GM19463 (cell line): ENCODE results near the gene ITGB2.
A peak's percentile ranks its signal among the peaks of the same experiment; 100 is the strongest.
"Not testable (repeated sequence)": the region's sequence is repeated elsewhere in the genome, so short reads cannot be mapped to it uniquely, and the experiment has no call there.

Experiments
- ATAC-seq: cut with Tn5 transposase; IDR thresholded peaks from one replicate; pipeline ENCODE4 v1.9.1; 2021; ENCODE audit warnings: mild to moderate bottlenecking, moderate library complexity; ENCODE audit not compliant: unreplicated experiment

The ITGB2 gene

DNA sequence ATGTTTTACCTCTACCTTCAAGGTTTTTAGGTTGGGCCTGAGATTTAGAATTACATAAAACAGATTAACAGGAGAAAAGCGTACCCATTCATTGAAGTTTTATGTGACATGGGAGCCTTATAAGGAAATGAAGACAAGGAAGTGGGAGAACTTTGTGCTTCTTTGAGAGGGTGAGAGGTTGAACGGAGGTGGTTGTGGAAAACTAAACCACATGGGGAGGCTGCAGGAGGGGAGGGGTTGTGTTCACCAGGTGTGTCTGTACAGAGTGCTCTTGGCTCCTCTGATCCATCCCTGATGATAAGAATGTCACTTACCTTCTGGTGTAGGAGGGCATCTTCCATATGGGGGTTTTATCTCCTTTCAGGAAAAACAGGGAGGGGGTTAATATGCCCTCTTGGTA is 21.9 kb upstream of the ITGB2 start:
- no peak for ATAC-seq

GRCh38 chr21:44941567-44941966 is 20.9 kb upstream of the ITGB2 start:
- ATAC-seq: no peak

- peak; percentile 30 for ATAC-seq
These were observed 19.5 kb upstream of the ITGB2 start for GRCh38 chr21:44940116-44940631.

GRCh38 chr21:44939532-44940115 is 18.9 kb upstream of the ITGB2 start, which contains the start of gene SLX9:
TSS of gene SLX9 (plus strand) at chr21:44940029. CDS start at chr21:44940058, 29 bp downstream.
- peak; percentile 91 for ATAC-seq

- ATAC-seq: no peak
These were observed 18.3 kb upstream of the ITGB2 start for GRCh38 chr21:44938772-44939531.

DNA sequence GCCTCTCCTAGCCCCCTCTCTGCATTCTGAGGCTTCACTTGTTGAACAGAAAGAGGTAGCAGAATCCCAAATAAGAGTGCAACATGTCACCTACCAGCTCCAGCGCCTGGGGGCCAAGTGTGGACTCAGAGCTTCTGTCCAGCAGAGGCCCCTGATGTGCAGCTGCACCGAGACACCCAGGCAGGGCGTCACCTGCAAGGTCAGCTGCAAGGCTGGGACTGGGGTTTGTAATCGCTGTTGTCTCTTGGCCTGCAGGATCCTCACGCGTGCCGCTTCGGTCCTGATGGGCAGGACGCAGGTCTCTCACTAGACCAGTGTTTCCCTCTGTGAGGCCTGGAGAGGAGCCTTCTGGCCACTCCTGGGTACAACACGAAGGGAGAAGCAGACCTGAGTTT is 14.8 kb upstream of the ITGB2 start:
- no peak for ATAC-seq

DNA sequence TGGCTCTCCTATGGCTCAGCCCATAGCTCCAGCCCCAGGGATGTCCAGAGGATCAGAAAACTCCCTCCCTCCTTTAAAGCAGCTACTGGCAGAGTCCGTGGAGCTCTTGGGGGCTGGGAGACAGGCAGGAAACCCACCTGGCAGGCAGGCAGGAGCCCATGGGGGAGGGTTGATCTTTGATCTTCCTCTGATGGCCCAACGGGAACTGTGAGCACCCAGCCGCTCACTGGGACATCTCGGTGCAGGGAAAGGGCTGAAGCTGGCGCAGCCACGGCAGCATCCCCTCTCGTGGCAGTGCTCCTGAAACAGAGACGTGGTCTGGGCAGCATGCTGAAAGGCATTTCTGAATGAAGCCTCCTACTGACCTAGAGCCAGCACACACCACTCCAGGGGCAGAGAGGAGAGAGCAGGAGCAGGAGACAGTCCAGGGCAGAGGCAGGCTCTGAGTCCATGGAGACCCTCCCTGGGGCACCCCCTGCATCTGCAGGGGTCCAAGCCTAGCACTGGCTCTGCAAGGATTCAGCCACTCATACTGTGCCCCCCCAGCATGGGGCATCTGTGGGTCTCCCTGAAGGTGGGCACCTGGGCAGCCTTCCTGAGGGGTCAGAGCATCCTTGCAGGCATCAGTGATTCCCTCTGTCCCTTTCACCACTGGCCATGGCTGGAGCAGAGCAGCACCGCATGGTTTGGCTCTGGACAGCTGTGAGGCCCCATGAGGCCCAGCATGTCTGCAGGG is 14.3 kb upstream of the ITGB2 start:
- no peak for ATAC-seq

- ATAC-seq: no peak
These were observed 13.6 kb upstream of the ITGB2 start for GRCh38 chr21:44934276-44934675.

DNA sequence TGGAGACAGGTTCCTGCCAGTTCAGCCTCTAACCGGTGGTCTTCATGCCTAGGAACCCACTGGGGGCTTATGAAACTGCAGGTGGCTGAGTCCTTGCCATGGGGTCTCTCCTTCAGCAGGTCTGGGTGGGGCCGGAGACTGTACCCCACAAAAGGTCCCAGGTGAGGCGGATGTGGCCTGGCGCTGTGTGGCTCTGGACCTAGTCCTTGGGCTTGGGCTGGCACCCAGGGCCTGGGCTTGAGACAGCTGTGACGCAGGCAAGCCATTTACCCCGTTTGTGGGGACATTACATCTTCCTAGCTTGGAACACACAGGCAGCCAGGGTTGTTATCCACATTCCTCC is 13.2 kb upstream of the ITGB2 start:
- no peak for ATAC-seq

- no peak for ATAC-seq
These were observed 12.7 kb upstream of the ITGB2 start for GRCh38 chr21:44933199-44933917.

GRCh38 chr21:44932408-44933181 is 11.9 kb upstream of the ITGB2 start:
- ATAC-seq: no peak

- ATAC-seq: no peak
These were observed 11.1 kb upstream of the ITGB2 start for GRCh38 chr21:44931501-44932407.

- no peak for ATAC-seq
These were observed 10.4 kb upstream of the ITGB2 start for GRCh38 chr21:44931137-44931500.

- ATAC-seq: no peak
These were observed 9.9 kb upstream of the ITGB2 start for GRCh38 chr21:44930543-44930981.

GRCh38 chr21:44929799-44930542 is 9.3 kb upstream of the ITGB2 start:
- no peak for ATAC-seq

- ATAC-seq: no peak
These were observed 8.6 kb upstream of the ITGB2 start for GRCh38 chr21:44929242-44929798.

GRCh38 chr21:44928500-44929241 is 8.0 kb upstream of the ITGB2 start:
- not testable (repeated sequence) for ATAC-seq
